Left lung (tissue), 10 donors: ENCODE data around the gene INHBB. TPM values are rescaled to one million over a fixed set of nuclear protein-coding genes. Genes with fewer than 3 reads are reported as not detected.

Experiments
- ATAC-seq: fragments of 200-7000 bp; cut with Tn5 transposase; one replicate; pipeline ENCODE4 v1.9.1; 2020; ENCODE audit warnings: moderate library complexity
- DNase-seq, 4 donors: peaks; one replicate each; pipeline ENCODE4 v3.0.0-alpha.2; 2013 to 2020
- H3K27ac ChIP-seq, 2 donors: fragments of 200-600 bp; sonication (generic) in 1 of 2; one replicate each; pipeline versions ENCODE4 v1.5.0 to v1.8.0; 2020 to 2021
- H3K27me3 ChIP-seq, 2 donors: fragments of 200-600 bp; sonication (generic) in 1 of 2; one replicate each; pipeline versions ENCODE4 v1.5.0 to v1.8.0; 2020 to 2021
- H3K36me3 ChIP-seq, 2 donors: fragments of 200-600 bp; sonication (generic) in 1 of 2; one replicate each; pipeline versions ENCODE4 v1.5.0 to v1.8.0; 2020 to 2021
- H3K4me1 ChIP-seq, 2 donors: fragments of 200-600 bp; one replicate each; pipeline ENCODE4 v1.8.0; 2021
- H3K4me3 ChIP-seq, 2 donors: fragments of 200-600 bp; sonication (generic) in 1 of 2; one replicate each; pipeline versions ENCODE4 v1.5.0 to v1.8.0; 2020 to 2021; ENCODE audit warnings: mild to moderate bottlenecking in 1 of 2
- H3K9me3 ChIP-seq, 2 donors: fragments of 200-600 bp; sonication (generic) in 1 of 2; one replicate each; pipeline versions ENCODE4 v1.5.0 to v1.8.0; 2020 to 2021
- intact Hi-C, 2 donors: fragments of 100-400 bp; cut with DNase I; formaldehyde crosslinking; loops; one replicate each; pipeline versions ENCODE4 v1.11.2 to v1.14.2; 2022
- polyA plus RNA-seq, 6 donors: library from polyadenylated mRNA; unstranded; fragments of 120-200 nt; gene quantifications; one replicate each; pipeline ENCODE4 v1.2.1, GENCODE V29; 2013; ENCODE audit not compliant: insufficient read length in 6 of 6
- total RNA-seq, 2 donors: library from RNA; stranded (reverse); fragmentation: NEBNext Ultra II Directional; extraction: Animal tissue kit (Norgen Biotek cat#: 25700); gene quantifications; one replicate each; pipeline ENCODE4 v1.2.1, GENCODE V29; 2021
- TF ChIP-seq, protein P1 (sequence below), 2 donors: fragments of 200-600 bp; sonication (generic) in 1 of 2; IDR thresholded peaks; one replicate each; pipeline versions ENCODE4 v1.5.0 to v1.8.0; 2021; ENCODE audit warnings: antibody characterized with exemption in 2 of 2
- donor health status: DM: no; HTN: yes; CAD: no.
- donor health status: DM: no; HTN: no; CAD: no.

INHBB gene
- total and polyA plus RNA-seq, 8 donors = 0.21 to 2.0 (median 0.34) TPM

DNA sequence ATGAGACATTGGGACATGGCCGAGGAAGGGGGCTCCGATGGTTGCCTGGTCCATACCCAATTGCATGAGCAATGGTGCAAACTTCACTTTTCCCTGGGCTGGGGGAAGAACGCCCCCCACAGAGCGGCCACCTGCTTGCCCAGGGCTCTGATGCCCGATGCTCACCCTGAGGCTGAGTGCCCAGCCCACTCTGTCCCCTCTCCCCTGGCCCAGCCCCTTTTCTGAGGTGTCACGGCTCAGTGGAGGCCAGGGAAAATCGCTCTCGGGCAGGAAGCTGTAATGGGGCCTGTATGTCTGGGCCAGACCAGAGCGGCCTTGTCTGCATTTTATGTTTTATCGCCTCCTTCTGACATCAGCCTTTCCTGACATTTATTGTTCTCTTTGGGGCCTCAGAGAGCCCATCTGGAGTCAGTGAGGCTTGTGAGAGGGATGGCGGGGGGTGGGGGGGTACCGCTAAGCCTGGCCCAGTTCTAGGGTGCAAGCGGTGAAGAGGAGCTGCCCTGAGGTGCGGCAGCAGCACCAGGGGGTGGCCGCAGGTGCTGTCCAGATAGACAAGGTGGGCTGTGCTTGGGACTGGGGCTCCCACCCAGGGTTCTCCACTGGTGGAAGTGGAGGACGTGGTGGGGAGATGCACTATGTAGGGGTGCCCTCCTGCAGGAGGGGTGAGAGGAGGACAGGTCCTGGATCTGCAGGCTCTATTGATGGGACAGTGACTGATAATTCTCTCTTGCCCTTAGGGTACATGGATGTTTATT is 46.2 kb downstream of the INHBB start:
- peaks cover 0 to 32% of the 10 kb centered on the region in 2 donors for H3K27me3 ChIP-seq
- peak in 2 of 4 donors; percentile 18 to 36 for DNase-seq
- TF ChIP-seq, protein P1, sequence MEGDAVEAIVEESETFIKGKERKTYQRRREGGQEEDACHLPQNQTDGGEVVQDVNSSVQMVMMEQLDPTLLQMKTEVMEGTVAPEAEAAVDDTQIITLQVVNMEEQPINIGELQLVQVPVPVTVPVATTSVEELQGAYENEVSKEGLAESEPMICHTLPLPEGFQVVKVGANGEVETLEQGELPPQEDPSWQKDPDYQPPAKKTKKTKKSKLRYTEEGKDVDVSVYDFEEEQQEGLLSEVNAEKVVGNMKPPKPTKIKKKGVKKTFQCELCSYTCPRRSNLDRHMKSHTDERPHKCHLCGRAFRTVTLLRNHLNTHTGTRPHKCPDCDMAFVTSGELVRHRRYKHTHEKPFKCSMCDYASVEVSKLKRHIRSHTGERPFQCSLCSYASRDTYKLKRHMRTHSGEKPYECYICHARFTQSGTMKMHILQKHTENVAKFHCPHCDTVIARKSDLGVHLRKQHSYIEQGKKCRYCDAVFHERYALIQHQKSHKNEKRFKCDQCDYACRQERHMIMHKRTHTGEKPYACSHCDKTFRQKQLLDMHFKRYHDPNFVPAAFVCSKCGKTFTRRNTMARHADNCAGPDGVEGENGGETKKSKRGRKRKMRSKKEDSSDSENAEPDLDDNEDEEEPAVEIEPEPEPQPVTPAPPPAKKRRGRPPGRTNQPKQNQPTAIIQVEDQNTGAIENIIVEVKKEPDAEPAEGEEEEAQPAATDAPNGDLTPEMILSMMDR (IDR thresholded peaks at IDR 0.05) = no peak
- H3K4me3 ChIP-seq = no peak overlapping the region
- ATAC-seq = no peak
- H3K9me3 ChIP-seq = no peaks in the 10 kb centered on the region
- intact Hi-C loops = no loop called here
- H3K36me3 ChIP-seq = no peaks in the 10 kb centered on the region
- H3K27ac ChIP-seq = no peak overlapping the region
- no peaks in the 10 kb centered on the region for H3K4me1 ChIP-seq

DNA sequence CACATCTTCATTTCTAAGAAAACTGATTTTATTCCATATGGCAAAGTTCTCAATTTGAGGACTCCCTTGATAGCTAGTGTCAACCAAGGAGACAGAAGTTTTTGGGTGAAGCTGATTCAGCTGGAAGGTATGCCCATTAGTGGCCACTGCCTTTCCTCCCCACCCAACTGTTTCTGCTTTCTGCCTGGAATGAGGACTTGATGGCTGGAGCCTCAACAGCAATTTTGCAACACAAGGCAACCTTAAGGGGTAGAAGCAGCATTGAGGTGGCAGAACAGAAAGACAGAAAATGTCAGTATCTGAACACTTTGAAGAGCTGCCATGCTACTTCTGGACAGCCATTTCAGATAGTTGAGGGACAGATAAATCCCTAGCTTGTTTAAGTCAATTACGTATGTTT is 47.0 kb downstream of the INHBB start:
- H3K9me3 ChIP-seq = no peaks in the 10 kb centered on the region
- no peaks in the 10 kb centered on the region for H3K4me1 ChIP-seq
- TF ChIP-seq, protein P1 (IDR thresholded peaks at IDR 0.05) = no peak
- ATAC-seq (no peak), DNase-seq (no peak)
- no peak overlapping the region for H3K4me3 ChIP-seq
- no peaks in the 10 kb centered on the region for H3K36me3 ChIP-seq
- intact Hi-C loops = no loop called here
- peaks cover 0 to 40% of the 10 kb centered on the region in 2 donors for H3K27me3 ChIP-seq
- no peak overlapping the region for H3K27ac ChIP-seq

DNA sequence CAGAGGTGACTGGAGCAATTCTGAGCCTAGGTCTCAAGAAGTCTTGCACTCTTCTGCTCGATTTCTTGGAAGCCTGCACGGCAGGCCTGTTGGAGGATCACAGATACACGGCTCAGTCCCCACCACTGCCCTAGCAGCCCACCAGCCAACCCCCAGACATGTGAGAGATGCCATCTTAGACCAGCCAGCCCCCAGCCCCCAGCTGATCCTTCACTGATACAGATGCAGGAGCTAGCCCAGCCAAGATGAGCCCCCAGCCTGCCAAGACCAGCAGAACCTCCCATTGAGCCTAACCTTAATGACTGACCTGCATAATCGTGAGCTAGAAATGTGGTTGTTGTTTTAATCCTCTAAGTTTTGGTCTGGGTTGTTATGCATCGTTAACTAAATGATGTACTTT is 47.5 kb downstream of the INHBB start:
- no peaks in the 10 kb centered on the region for H3K9me3 ChIP-seq
- TF ChIP-seq, protein P1 (IDR thresholded peaks at IDR 0.05) = no peak
- ATAC-seq = no peak
- peak in 1 of 4 donors; percentile 47 for DNase-seq
- H3K36me3 ChIP-seq = no peaks in the 10 kb centered on the region
- H3K27ac ChIP-seq = no peak overlapping the region
- peaks cover 0 to 40% of the 10 kb centered on the region in 2 donors for H3K27me3 ChIP-seq
- no peaks in the 10 kb centered on the region for H3K4me1 ChIP-seq
- intact Hi-C loops = no loop called here
- H3K4me3 ChIP-seq = no peak overlapping the region

DNA sequence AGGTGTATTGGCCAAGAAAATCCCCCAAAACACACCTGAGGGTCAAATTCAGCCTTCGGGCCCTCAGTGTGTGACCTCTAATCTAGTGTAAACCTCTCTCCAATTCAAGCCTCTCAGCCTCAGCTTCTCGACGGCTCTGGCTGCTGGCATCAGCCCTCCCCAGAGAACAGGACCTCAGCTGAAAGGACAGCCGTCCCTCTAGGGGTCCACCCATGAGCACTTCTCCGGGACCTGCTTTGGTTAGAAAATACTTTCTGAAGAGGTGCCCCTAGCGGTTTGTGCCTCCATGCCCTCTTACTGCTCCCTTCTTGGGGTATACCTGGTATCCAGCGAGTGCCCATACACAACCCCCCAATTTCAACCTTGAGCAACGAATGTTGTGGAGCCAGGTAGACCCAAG is 48.8 kb downstream of the INHBB start:
- DNase-seq (no peak), ATAC-seq (no peak)
- H3K36me3 ChIP-seq = no peaks in the 10 kb centered on the region
- no peak overlapping the region for H3K4me3 ChIP-seq
- no peaks in the 10 kb centered on the region for H3K4me1 ChIP-seq
- peaks cover 0 to 43% of the 10 kb centered on the region in 2 donors for H3K27me3 ChIP-seq
- TF ChIP-seq, protein P1 (IDR thresholded peaks at IDR 0.05) = no peak
- H3K27ac ChIP-seq = no peak overlapping the region
- no peaks in the 10 kb centered on the region for H3K9me3 ChIP-seq
- intact Hi-C loops = no loop called here

DNA sequence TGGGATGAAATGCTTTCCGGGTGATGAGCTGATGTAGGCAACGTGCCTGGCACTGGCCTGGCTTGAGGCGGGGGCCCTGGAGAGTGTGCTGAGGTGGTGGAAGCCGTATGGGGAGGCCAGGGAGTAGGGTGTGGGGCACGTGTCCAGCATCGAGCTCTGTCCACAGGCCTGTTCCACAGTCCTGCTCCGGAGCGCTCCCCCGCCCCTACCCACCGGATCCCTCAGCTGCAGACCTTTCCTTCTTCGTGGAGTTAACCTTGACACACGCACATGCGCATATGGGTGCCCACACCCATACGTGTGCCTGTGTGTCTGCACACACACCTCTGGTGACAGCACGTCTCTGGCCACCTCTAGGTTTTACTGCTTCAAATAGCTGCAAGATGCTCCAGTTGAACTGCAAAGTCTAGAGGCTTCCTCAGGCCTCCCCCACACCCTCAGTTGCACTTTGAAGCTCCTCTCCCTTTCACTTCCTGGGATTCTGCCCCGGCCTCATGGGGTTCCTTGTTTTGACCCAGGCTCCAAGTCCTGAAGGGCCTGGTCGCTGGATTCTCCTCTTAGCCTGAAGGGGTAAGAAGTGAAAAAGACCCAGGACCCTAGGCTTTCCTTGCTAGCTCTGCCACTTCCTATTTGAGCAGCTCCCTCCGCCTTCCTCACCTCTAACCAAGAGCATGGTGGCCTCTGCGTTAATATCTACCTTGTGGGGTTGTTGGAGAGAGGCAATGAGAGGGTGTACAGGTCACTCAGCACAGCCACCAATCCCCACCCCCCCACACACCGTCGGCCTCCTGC is 49.5 kb downstream of the INHBB start:
- intact Hi-C loops = no loop called here
- ATAC-seq = peak; percentile 65
- TF ChIP-seq, protein P1 (IDR thresholded peaks at IDR 0.05) = no peak

More for the DNA sequence above, 49.5 kb downstream of the INHBB start:
- no peaks in the 10 kb centered on the region for H3K36me3 ChIP-seq
- no peaks in the 10 kb centered on the region for H3K4me1 ChIP-seq
- peak in 1 of 4 donors; percentile 49 for DNase-seq
- H3K27me3 ChIP-seq = peaks cover 0 to 44% of the 10 kb centered on the region in 2 donors
- no peaks in the 10 kb centered on the region for H3K9me3 ChIP-seq
- no peak overlapping the region for H3K4me3 ChIP-seq
- H3K27ac ChIP-seq = no peak overlapping the region
